ENCODE data around the gene RIOK1. TPM values are rescaled to one million over a fixed set of nuclear protein-coding genes. Genes with fewer than 3 reads are reported as not detected.
A peak's percentile ranks its signal among the peaks of the same experiment; 100 is the strongest.

The RIOK1 gene
- total and polyA plus RNA-seq, 9 of the 15 experiments (the other 6 are each of a cell fraction or from before 2014, with no cell fraction given), result 24.9 to 101 (median 52.2) TPM

DNA sequence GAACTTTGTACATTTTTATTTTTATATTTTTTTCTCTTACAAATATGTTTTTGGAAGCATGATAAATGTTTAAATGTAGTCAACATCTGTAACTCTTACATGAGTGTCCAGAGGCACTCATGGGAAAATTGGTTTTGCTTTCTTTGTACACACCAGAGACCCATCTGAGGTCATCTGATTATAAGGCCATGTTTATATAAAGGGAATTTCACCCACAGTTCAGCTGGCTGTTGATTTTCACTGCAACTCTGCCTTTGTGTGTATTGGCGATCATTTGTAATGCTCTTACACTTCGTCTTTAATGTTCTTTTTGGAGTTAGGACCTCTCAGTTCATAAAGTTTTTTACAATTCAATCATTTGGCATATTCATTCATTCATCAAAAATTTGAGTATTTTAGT is 28.1 kb downstream of the RIOK1 start (continued):
- TF ChIP-seq KAT2B (IDR thresholded peaks at IDR 0.05; ENCODE audit: low read depth, low read length) (no peak), ATF7 (IDR thresholded peaks at IDR 0.05) (no peak)

DNA sequence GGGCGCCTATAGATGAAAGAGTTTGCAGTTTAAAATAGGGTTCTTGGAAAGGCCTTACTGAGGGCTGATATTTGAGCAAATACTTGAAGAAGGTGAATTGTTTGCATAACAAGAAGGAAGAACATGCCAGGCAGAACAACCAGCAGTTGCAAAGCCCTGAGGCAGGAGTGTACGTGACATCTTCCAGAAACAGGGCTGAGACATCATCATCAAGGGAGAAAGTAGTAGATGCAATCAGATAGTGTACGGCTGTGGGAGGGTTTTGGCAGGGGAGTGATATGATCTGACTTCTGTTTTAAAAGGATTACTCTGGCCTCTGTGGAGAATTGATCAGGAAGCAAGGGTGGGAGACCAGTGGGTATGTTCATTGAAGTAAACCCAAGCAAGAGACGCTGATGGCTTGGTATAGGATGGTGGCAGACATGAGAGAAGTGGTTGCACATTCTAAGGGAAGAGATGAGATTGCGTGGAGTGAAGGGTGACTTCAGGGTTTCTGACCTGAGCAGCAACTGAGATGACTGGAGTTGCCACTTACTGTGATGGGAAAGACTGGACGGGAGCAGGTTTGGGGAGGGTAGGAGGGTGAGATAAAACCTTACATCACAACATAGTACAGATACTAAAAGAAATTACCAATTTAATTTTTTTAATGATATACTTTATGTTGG is 28.8 kb downstream of the RIOK1 start:
- H3K9me3 ChIP-seq (replicated peaks; ENCODE audit: control insufficient read depth, insufficient read depth, low read depth, low read length), result no peaks in the 10 kb centered on the region
- CTCF ChIA-PET (ENCODE audit: low intra/inter-chr PET ratio), result no interaction called here
- no peak overlapping the region for H3K4me3 ChIP-seq
- TF ChIP-seq, protein P1, sequence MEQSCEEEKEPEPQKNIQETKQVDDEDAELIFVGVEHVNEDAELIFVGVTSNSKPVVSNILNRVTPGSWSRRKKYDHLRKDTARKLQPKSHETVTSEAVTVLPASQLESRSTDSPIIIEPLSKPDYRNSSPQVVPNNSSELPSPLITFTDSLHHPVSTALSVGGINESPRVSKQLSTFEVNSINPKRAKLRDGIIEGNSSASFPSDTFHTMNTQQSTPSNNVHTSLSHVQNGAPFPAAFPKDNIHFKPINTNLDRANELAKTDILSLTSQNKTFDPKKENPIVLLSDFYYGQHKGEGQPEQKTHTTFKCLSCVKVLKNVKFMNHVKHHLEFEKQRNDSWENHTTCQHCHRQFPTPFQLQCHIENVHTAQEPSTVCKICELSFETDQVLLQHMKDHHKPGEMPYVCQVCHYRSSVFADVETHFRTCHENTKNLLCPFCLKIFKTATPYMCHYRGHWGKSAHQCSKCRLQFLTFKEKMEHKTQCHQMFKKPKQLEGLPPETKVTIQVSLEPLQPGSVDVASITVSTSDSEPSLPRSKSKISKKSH (CRISPR knock-in tag; IDR thresholded peaks at IDR 0.05), result no peak
- TF ChIP-seq RFX5 (IDR thresholded peaks at IDR 0.05; ENCODE audit: low read depth, low read length) (no peak), POLR2A (conservative IDR thresholded peaks at IDR 0.05) (peak; percentile 47), ZNF384 (IDR thresholded peaks at IDR 0.05; ENCODE audit: low read depth, low read length) (no peak)
- TF ChIP-seq, protein P2, sequence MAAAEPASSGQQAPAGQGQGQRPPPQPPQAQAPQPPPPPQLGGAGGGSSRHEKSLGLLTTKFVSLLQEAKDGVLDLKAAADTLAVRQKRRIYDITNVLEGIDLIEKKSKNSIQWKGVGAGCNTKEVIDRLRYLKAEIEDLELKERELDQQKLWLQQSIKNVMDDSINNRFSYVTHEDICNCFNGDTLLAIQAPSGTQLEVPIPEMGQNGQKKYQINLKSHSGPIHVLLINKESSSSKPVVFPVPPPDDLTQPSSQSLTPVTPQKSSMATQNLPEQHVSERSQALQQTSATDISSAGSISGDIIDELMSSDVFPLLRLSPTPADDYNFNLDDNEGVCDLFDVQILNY (CRISPR knock-in tag; IDR thresholded peaks at IDR 0.05), result no peak
- no peak overlapping the region for H3K9ac ChIP-seq (ENCODE audit: insufficient read depth in 1 of 2, low read depth in 2 of 2, low read length in 2 of 2)
- no peaks in the 10 kb centered on the region for H3K79me2 ChIP-seq (ENCODE audit: control insufficient read depth, insufficient read depth, low read length)
- no peak overlapping the region for H2AFZ ChIP-seq (ENCODE audit: low read depth, low read length)
- no peaks in the 10 kb centered on the region for H3K27me3 ChIP-seq (ENCODE audit: control insufficient read depth in 2 of 2, insufficient read depth in 2 of 2, low read length in 2 of 2)
- intact Hi-C loops (cut with micrococcal nuclease) (no loop called here), in situ Hi-C loops (cut with MboI) (no loop called here)
- FAIRE-seq (no peak), ATAC-seq (no peak; the same call in 2 of the 3 replicates), DNase-seq (ENCODE audit: extremely low read depth in 1 of 4, low spot score in 3 of 4) (no peak)
- POLR2A ChIA-PET, result interaction anchor here (0.7 kb wide), 1 partner anchor 30 kb away, joined by 3 read pairs; no protein-coding TSS in a partner anchor
- 60% methylated on average over 6 of the region's 6 CpGs for WGBS (ENCODE audit: insufficient coverage, low coverage, missing lambda C conversion rate)
- H3K9me1 ChIP-seq (ENCODE audit: control insufficient read depth, insufficient read depth, low read length), result no peaks in the 10 kb centered on the region
- H4K20me1 ChIP-seq (replicated peaks; ENCODE audit: control insufficient read depth, insufficient read depth, low read length), result 0 out of 2 replicates have a peak, but pooled peaks cover 2% of the 10 kb centered on the region
- no TSS peak for BruUV-seq (replicated peaks)
- no peak overlapping the region for H3K4me2 ChIP-seq (ENCODE audit: insufficient read depth, low read length)
- no peak overlapping the region for H3K27ac ChIP-seq (ENCODE audit: extremely low read depth, low read depth, low read length)
- peaks cover 50% of the 10 kb centered on the region for H3K36me3 ChIP-seq (ENCODE audit: control insufficient read depth, insufficient read depth, low read length)
- H3K4me1 ChIP-seq (replicated peaks in 1 of 2; ENCODE audit: control insufficient read depth in 2 of 2, insufficient read depth in 2 of 2, low read length in 2 of 2), result 0 out of 5 replicates have a peak, but pooled peaks cover 0 to 7% of the 10 kb centered on the region in 2 experiments

Measured in K562 (cell line).